ENCODE results near the gene KCNIP4.

The KCNIP4 gene

GRCh38 chr4:21688596-21689265 lies 259.8 kb downstream of the KCNIP4 start:
- H3K4me3 Mint-ChIP-seq: no peak overlapping the region
- H3K27me3 Mint-ChIP-seq: no peaks in the 10 kb centered on the region
- H3K9me3 Mint-ChIP-seq: peaks cover 7% of the 10 kb centered on the region
- no peaks in the 10 kb centered on the region for H3K36me3 Mint-ChIP-seq (ENCODE audit: low read depth)
- DNase-seq: no peak
- no peaks in the 10 kb centered on the region for H3K4me1 Mint-ChIP-seq
- ATAC-seq: no peak
- no peak overlapping the region for H3K27ac Mint-ChIP-seq

GRCh38 chr4:21685911-21686310 lies 262.7 kb downstream of the KCNIP4 start:
- H3K27ac Mint-ChIP-seq: no peak overlapping the region

GRCh38 chr4:21680326-21680898 lies 268.2 kb downstream of the KCNIP4 start:
- Mint-ChIP-seq H3K27me3 (no peaks in the 10 kb centered on the region), H3K9me3 (peaks cover 8% of the 10 kb centered on the region), H3K4me3 (no peak overlapping the region), H3K4me1 (no peaks in the 10 kb centered on the region), H3K27ac (no peak overlapping the region), H3K36me3 (ENCODE audit: low read depth) (no peaks in the 10 kb centered on the region)
- no peak for ATAC-seq
- no peak for DNase-seq

More at GRCh38 chr4:21685911-21686310, 262.7 kb downstream of the KCNIP4 start:
- no peak overlapping the region for H3K4me3 Mint-ChIP-seq
- DNase-seq: no peak
- no peaks in the 10 kb centered on the region for H3K4me1 Mint-ChIP-seq
- H3K36me3 Mint-ChIP-seq (ENCODE audit: low read depth): no peaks in the 10 kb centered on the region
- H3K9me3 Mint-ChIP-seq: peaks cover 7% of the 10 kb centered on the region
- H3K27me3 Mint-ChIP-seq: no peaks in the 10 kb centered on the region
- no peak for ATAC-seq

GRCh38 chr4:21678711-21679110 lies 269.9 kb downstream of the KCNIP4 start:
- Mint-ChIP-seq H3K4me3 (no peak overlapping the region), H3K27me3 (no peaks in the 10 kb centered on the region), H3K36me3 (ENCODE audit: low read depth) (no peaks in the 10 kb centered on the region), H3K27ac (no peak overlapping the region), H3K4me1 (no peaks in the 10 kb centered on the region), H3K9me3 (peaks cover 8% of the 10 kb centered on the region)
- DNase-seq: no peak
- ATAC-seq: no peak

GRCh38 chr4:21677173-21677572 lies 271.4 kb downstream of the KCNIP4 start:
- peaks cover 8% of the 10 kb centered on the region for H3K9me3 Mint-ChIP-seq
- H3K27ac Mint-ChIP-seq: no peak overlapping the region
- no peaks in the 10 kb centered on the region for H3K36me3 Mint-ChIP-seq (ENCODE audit: low read depth)
- no peaks in the 10 kb centered on the region for H3K4me1 Mint-ChIP-seq
- DNase-seq: no peak
- H3K27me3 Mint-ChIP-seq: no peaks in the 10 kb centered on the region
- ATAC-seq: no peak
- H3K4me3 Mint-ChIP-seq: no peak overlapping the region

- no peaks in the 10 kb centered on the region for H3K4me1 Mint-ChIP-seq
- ATAC-seq: no peak
- no peak for DNase-seq
- no peaks in the 10 kb centered on the region for H3K36me3 Mint-ChIP-seq (ENCODE audit: low read depth)
- H3K27me3 Mint-ChIP-seq: no peaks in the 10 kb centered on the region
- no peak overlapping the region for H3K4me3 Mint-ChIP-seq
- no peak overlapping the region for H3K27ac Mint-ChIP-seq
- peaks cover 8% of the 10 kb centered on the region for H3K9me3 Mint-ChIP-seq
Measured at GRCh38 chr4:21664355-21664754, 284.2 kb downstream of the KCNIP4 start.

DNA sequence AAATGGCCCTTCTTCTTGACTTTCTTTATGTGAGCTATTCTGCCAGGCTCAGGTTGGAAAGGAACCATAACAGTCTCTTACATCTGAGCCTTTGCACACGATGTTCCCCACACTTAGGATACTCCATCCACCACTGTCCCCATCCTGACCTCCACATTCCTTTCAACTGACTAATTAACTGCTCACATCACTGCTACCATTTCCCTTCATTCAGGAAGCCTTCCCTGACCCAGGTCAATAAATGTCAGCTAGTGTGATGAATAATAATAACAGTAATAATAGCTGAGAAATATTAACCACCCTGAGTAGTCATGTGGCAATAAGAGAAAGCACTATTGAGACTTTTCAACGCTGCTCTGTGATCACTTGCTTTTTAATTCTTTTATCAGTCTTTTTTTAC lies 291.7 kb downstream of the KCNIP4 start:
- no peaks in the 10 kb centered on the region for H3K27me3 Mint-ChIP-seq
- no peak overlapping the region for H3K27ac Mint-ChIP-seq
- no peaks in the 10 kb centered on the region for H3K36me3 Mint-ChIP-seq (ENCODE audit: low read depth)
- H3K4me3 Mint-ChIP-seq: no peak overlapping the region
- DNase-seq (no peak), ATAC-seq (no peak)
- peaks cover 7% of the 10 kb centered on the region for H3K9me3 Mint-ChIP-seq
- H3K4me1 Mint-ChIP-seq: no peaks in the 10 kb centered on the region

- H3K9me3 Mint-ChIP-seq: peaks cover 4% of the 10 kb centered on the region
- H3K27me3 Mint-ChIP-seq: no peaks in the 10 kb centered on the region
- no peak overlapping the region for H3K27ac Mint-ChIP-seq
- no peak for DNase-seq
- no peak overlapping the region for H3K4me3 Mint-ChIP-seq
- no peak for ATAC-seq
- no peaks in the 10 kb centered on the region for H3K4me1 Mint-ChIP-seq
- H3K36me3 Mint-ChIP-seq (ENCODE audit: low read depth): no peaks in the 10 kb centered on the region
Measured at GRCh38 chr4:21655031-21655430, 293.5 kb downstream of the KCNIP4 start.

- Mint-ChIP-seq H3K4me3 (no peak overlapping the region), H3K9me3 (peaks cover 4% of the 10 kb centered on the region), H3K27ac (no peak overlapping the region), H3K4me1 (no peaks in the 10 kb centered on the region), H3K36me3 (ENCODE audit: low read depth) (no peaks in the 10 kb centered on the region), H3K27me3 (no peaks in the 10 kb centered on the region)
- no peak for ATAC-seq
- no peak for DNase-seq
Measured at GRCh38 chr4:21652508-21653231, 295.9 kb downstream of the KCNIP4 start.

- Mint-ChIP-seq H3K36me3 (ENCODE audit: low read depth) (no peaks in the 10 kb centered on the region), H3K27me3 (no peaks in the 10 kb centered on the region), H3K9me3 (no peaks in the 10 kb centered on the region), H3K4me3 (no peak overlapping the region), H3K4me1 (no peaks in the 10 kb centered on the region), H3K27ac (no peak overlapping the region)
- ATAC-seq (no peak), DNase-seq (no peak)
Measured at GRCh38 chr4:21649391-21650090, 299.0 kb downstream of the KCNIP4 start.

DNA sequence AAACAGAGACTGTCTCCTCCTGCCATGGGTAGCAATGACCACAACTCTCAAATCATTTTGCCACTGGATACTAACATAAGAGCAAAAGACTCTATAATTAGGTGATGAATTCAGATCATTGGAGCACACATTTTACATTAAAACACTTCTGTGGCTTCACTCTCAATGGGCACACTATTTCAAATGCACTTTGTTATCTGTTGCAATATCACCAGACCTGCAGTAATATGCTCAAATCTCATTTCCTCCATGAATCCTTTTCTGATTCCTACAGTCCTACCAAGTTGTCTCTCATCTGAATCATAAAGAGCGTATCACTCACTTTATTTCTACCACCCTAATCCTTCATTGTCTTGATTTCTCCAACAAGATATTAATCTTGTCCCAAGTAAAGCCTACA lies 302.8 kb downstream of the KCNIP4 start:
- Mint-ChIP-seq H3K36me3 (ENCODE audit: low read depth) (no peaks in the 10 kb centered on the region), H3K4me3 (no peak overlapping the region), H3K4me1 (no peaks in the 10 kb centered on the region), H3K27me3 (no peaks in the 10 kb centered on the region), H3K27ac (no peak overlapping the region), H3K9me3 (no peaks in the 10 kb centered on the region)
- no peak for DNase-seq
- no peak for ATAC-seq

GRCh38 chr4:21641696-21642095 lies 306.9 kb downstream of the KCNIP4 start:
- no peaks in the 10 kb centered on the region for H3K4me1 Mint-ChIP-seq
- H3K4me3 Mint-ChIP-seq: no peak overlapping the region
- H3K27ac Mint-ChIP-seq: no peak overlapping the region
- H3K36me3 Mint-ChIP-seq (ENCODE audit: low read depth): no peaks in the 10 kb centered on the region
- no peak for DNase-seq
- H3K9me3 Mint-ChIP-seq: no peaks in the 10 kb centered on the region
- no peak for ATAC-seq
- H3K27me3 Mint-ChIP-seq: no peaks in the 10 kb centered on the region

GRCh38 chr4:21638171-21638725 lies 310.3 kb downstream of the KCNIP4 start:
- Mint-ChIP-seq H3K4me1 (no peaks in the 10 kb centered on the region), H3K4me3 (no peak overlapping the region), H3K36me3 (ENCODE audit: low read depth) (no peaks in the 10 kb centered on the region), H3K9me3 (no peaks in the 10 kb centered on the region), H3K27ac (no peak overlapping the region), H3K27me3 (no peaks in the 10 kb centered on the region)
- DNase-seq (no peak), ATAC-seq (no peak)

GRCh38 chr4:21628916-21629610 lies 319.5 kb downstream of the KCNIP4 start:
- Mint-ChIP-seq H3K36me3 (ENCODE audit: low read depth) (no peaks in the 10 kb centered on the region), H3K27me3 (no peaks in the 10 kb centered on the region), H3K4me3 (no peak overlapping the region), H3K9me3 (peaks cover 15% of the 10 kb centered on the region), H3K4me1 (no peaks in the 10 kb centered on the region), H3K27ac (no peak overlapping the region)
- ATAC-seq (no peak), DNase-seq (no peak)
